Astrocyte (in vitro differentiated cells and primary cell): ENCODE results near the gene CLDND1. TPM values are rescaled to one million over a fixed set of nuclear protein-coding genes. Genes with fewer than 3 reads are reported as not detected.

ENCODE experiments used
- DNase-seq: peaks from one replicate; pipeline ENCODE4 v3.0.0-alpha.2; 2010; ENCODE audit warnings: low read depth
- FAIRE-seq: peaks from 2 replicates; lab custom pipeline; 2011; peaks lifted over from hg19 to GRCh38; lab: Jason Lieb, UNC
- H2AFZ ChIP-seq: 2 replicates; pipeline ENCODE4 v1.6.0; 2012; ENCODE audit warnings: low read depth, low read length, inconsistent platforms
- H3K27ac ChIP-seq: 2 replicates; pipeline ENCODE4 v1.5.1; 2011; ENCODE audit warnings: low read depth, low read length, inconsistent platforms
- H3K27me3 ChIP-seq: 2 replicates; pipeline ENCODE4 v1.6.0; 2011; ENCODE audit warnings: low read length, inconsistent platforms; ENCODE audit not compliant: insufficient read depth
- H3K36me3 ChIP-seq: 2 replicates; pipeline ENCODE4 v1.5.1; 2011; ENCODE audit warnings: low read length, inconsistent platforms; ENCODE audit not compliant: insufficient read depth
- H3K4me1 ChIP-seq: 2 replicates; pipeline ENCODE4 v1.5.1; 2011; ENCODE audit warnings: low read length, inconsistent platforms; ENCODE audit not compliant: insufficient read depth
- H3K4me2 ChIP-seq: 2 replicates; pipeline ENCODE4 v1.6.0; 2012; ENCODE audit warnings: low read length, inconsistent platforms
- H3K4me3 ChIP-seq: 2 replicates; pipeline ENCODE4 v1.5.1; 2011; ENCODE audit warnings: low read depth, mild to moderate bottlenecking, low read length, inconsistent platforms; ENCODE audit not compliant: insufficient read depth
- H3K79me2 ChIP-seq: 2 replicates; pipeline ENCODE4 v1.6.0; 2012; ENCODE audit warnings: mild to moderate bottlenecking, low read length, inconsistent platforms; ENCODE audit not compliant: insufficient read depth
- H3K9ac ChIP-seq: 2 replicates; pipeline ENCODE4 v1.6.0; 2012; ENCODE audit warnings: mild to moderate bottlenecking, low read length, inconsistent platforms
- H3K9me3 ChIP-seq: 2 replicates; pipeline ENCODE4 v1.5.1; 2012; ENCODE audit warnings: low read depth, mild to moderate bottlenecking, low read length, inconsistent platforms; ENCODE audit not compliant: insufficient read depth
- H4K20me1 ChIP-seq: 2 replicates; pipeline ENCODE4 v1.6.0; 2012; ENCODE audit warnings: low read length, inconsistent platforms; ENCODE audit not compliant: insufficient read depth
- H3K27ac Mint-ChIP-seq: one replicate; pipeline ENCODE4 v1.8.0; 2021; ENCODE audit warnings: mild to moderate bottlenecking, mixed read lengths; ENCODE audit not compliant: unreplicated experiment
- H3K27me3 Mint-ChIP-seq: one replicate; pipeline ENCODE4 v1.8.0; 2021; ENCODE audit warnings: low read depth, mixed read lengths; ENCODE audit not compliant: unreplicated experiment
- H3K36me3 Mint-ChIP-seq: one replicate; pipeline ENCODE4 v1.8.0; 2021; ENCODE audit warnings: low read depth, mixed read lengths; ENCODE audit not compliant: unreplicated experiment
- H3K4me1 Mint-ChIP-seq: one replicate; pipeline ENCODE4 v1.8.0; 2021; ENCODE audit warnings: low read depth, mixed read lengths; ENCODE audit not compliant: unreplicated experiment
- H3K4me3 Mint-ChIP-seq: one replicate; pipeline ENCODE4 v1.8.0; 2021; ENCODE audit warnings: mild to moderate bottlenecking, moderate library complexity, mixed read lengths; ENCODE audit not compliant: unreplicated experiment
- H3K9me3 Mint-ChIP-seq: one replicate; pipeline ENCODE4 v1.8.0; 2021; ENCODE audit warnings: mild to moderate bottlenecking, mixed read lengths; ENCODE audit not compliant: unreplicated experiment
- CTCF ChIP-seq: IDR thresholded peaks from 2 replicates; pipeline ENCODE4 v1.5.1; 2011; ENCODE audit warnings: low read depth, mild to moderate bottlenecking, inconsistent platforms, low read length, moderate library complexity; ENCODE audit not compliant: insufficient read depth
- EZH2 ChIP-seq: IDR thresholded peaks from 2 replicates; pipeline ENCODE4 v1.6.1; 2012; ENCODE audit warnings: mild to moderate bottlenecking, low read length, inconsistent platforms; ENCODE audit not compliant: insufficient read depth
- total RNA-seq: library from RNA; stranded (reverse); gene quantifications from 2 replicates; pipeline ENCODE4 v1.2.1, GENCODE V29; 2021

The CLDND1 gene
- total RNA-seq, 1 donor from 2014 or later = 104 TPM

- H3K4me3 Mint-ChIP-seq = no peak overlapping the region
- Histone ChIP-seq H3K4me3 (no peak overlapping the region), H3K9me3 (no peaks in the 10 kb centered on the region), H2AFZ (no peak overlapping the region), H4K20me1 (no peaks in the 10 kb centered on the region), H3K79me2 (no peaks in the 10 kb centered on the region), H3K27me3 (peaks cover 6% of the 10 kb centered on the region), H3K9ac (no peak overlapping the region), H3K27ac (no peak overlapping the region), H3K4me2 (no peak overlapping the region), H3K4me1 (no peaks in the 10 kb centered on the region), H3K36me3 (no peaks in the 10 kb centered on the region)
- H3K36me3 Mint-ChIP-seq = no peaks in the 10 kb centered on the region
- H3K27ac Mint-ChIP-seq = no peak overlapping the region
- H3K27me3 Mint-ChIP-seq = peaks cover 4% of the 10 kb centered on the region
- no peaks in the 10 kb centered on the region for H3K9me3 Mint-ChIP-seq
- no peaks in the 10 kb centered on the region for H3K4me1 Mint-ChIP-seq
- FAIRE-seq (no peak), DNase-seq (no peak)
- no peak for TF ChIP-seq EZH2
- TF ChIP-seq CTCF = no peak
Measured at GRCh38 chr3:98548544-98548943, 25.8 kb upstream of the CLDND1 start.

- Mint-ChIP-seq H3K27me3 (no peaks in the 10 kb centered on the region), H3K4me1 (no peaks in the 10 kb centered on the region), H3K9me3 (no peaks in the 10 kb centered on the region), H3K27ac (no peak overlapping the region), H3K36me3 (no peaks in the 10 kb centered on the region), H3K4me3 (no peak overlapping the region)
- FAIRE-seq (no peak), DNase-seq (no peak)
- no peak for TF ChIP-seq CTCF
- no peak for TF ChIP-seq EZH2
- no peak overlapping the region for H2AFZ ChIP-seq
- H4K20me1 ChIP-seq = no peaks in the 10 kb centered on the region
- H3K27me3 ChIP-seq = no peaks in the 10 kb centered on the region
- H3K4me2 ChIP-seq = no peak overlapping the region
- H3K36me3 ChIP-seq = no peaks in the 10 kb centered on the region
- H3K9me3 ChIP-seq = no peaks in the 10 kb centered on the region
- H3K27ac ChIP-seq = no peak overlapping the region
- H3K4me1 ChIP-seq = no peaks in the 10 kb centered on the region
- no peak overlapping the region for H3K4me3 ChIP-seq
- H3K9ac ChIP-seq = no peak overlapping the region
- no peaks in the 10 kb centered on the region for H3K79me2 ChIP-seq
Measured at GRCh38 chr3:98545940-98546339, 23.2 kb upstream of the CLDND1 start.

- H3K4me2 ChIP-seq = no peak overlapping the region
- no peak overlapping the region for H2AFZ ChIP-seq
- Mint-ChIP-seq H3K36me3 (no peaks in the 10 kb centered on the region), H3K9me3 (no peaks in the 10 kb centered on the region), H3K27ac (no peak overlapping the region), H3K27me3 (no peaks in the 10 kb centered on the region), H3K4me3 (no peak overlapping the region), H3K4me1 (no peaks in the 10 kb centered on the region)
- H3K9ac ChIP-seq = no peak overlapping the region
- no peaks in the 10 kb centered on the region for H3K27me3 ChIP-seq
- no peaks in the 10 kb centered on the region for H3K36me3 ChIP-seq
- H3K27ac ChIP-seq = no peak overlapping the region
- H3K4me1 ChIP-seq = no peaks in the 10 kb centered on the region
- H3K79me2 ChIP-seq = no peaks in the 10 kb centered on the region
- no peaks in the 10 kb centered on the region for H3K9me3 ChIP-seq
- no peak for DNase-seq
- TF ChIP-seq CTCF (no peak), EZH2 (no peak)
- no peaks in the 10 kb centered on the region for H4K20me1 ChIP-seq
- FAIRE-seq = no peak
- no peak overlapping the region for H3K4me3 ChIP-seq
Measured at GRCh38 chr3:98542623-98543022, 19.9 kb upstream of the CLDND1 start.
